H1 (cell line): ENCODE measurements around the gene ZNF609. TPM values are rescaled to one million over a fixed set of nuclear protein-coding genes. Genes with fewer than 3 reads are reported as not detected.

ENCODE experiments used
- CTCF ChIA-PET: fragments of 300-600 bp; sonication (Branson Sonifier 250); formaldehyde crosslinking; loops from one replicate; lab custom pipeline; 2021; ENCODE audit not compliant: partially characterized antibody; lab: Charles Lee
- POLR2A ChIA-PET: fragments of 300-600 bp; sonication (Branson Sonifier 250); formaldehyde crosslinking; loops from one replicate; lab custom pipeline; 2021; ENCODE audit warnings: inconsistent platforms; ENCODE audit not compliant: partially characterized antibody; lab: Charles Lee
- DNase-seq, 2 experiments: peaks; one replicate each; pipeline versions ENCODE4 v3.0.0 to v3.0.0-alpha.2; 2010 to 2022; ENCODE audit warnings: low spot score in 2 of 2, low read depth in 1 of 2, mixed read lengths in 1 of 2
- FAIRE-seq: peaks from 2 replicates; lab custom pipeline; 2011; peaks lifted over from hg19 to GRCh38; lab: Jason Lieb, UNC
- H2AFZ ChIP-seq: 2 replicates; pipeline ENCODE4 v1.8.1; 2012; ENCODE audit warnings: low read length, inconsistent platforms
- H2AK5ac ChIP-seq: 2 replicates; pipeline ENCODE4 v1.6.1; 2013; ENCODE audit warnings: low read depth, low read length
- H2BK120ac ChIP-seq: replicated peaks from 2 replicates; pipeline ENCODE3; 2013; ENCODE audit warnings: low read depth, low read length, inconsistent platforms
- H2BK12ac ChIP-seq: 2 replicates; pipeline ENCODE4 v1.6.1; 2013; ENCODE audit warnings: low read depth, low read length
- H2BK15ac ChIP-seq: 2 replicates; pipeline ENCODE4 v1.6.1; 2013; ENCODE audit warnings: low read length
- H2BK20ac ChIP-seq: 2 replicates; pipeline ENCODE4 v1.6.1; 2013; ENCODE audit warnings: low read length
- H2BK5ac ChIP-seq: 2 replicates; pipeline ENCODE4 v1.6.1; 2013; ENCODE audit warnings: low read depth, low read length
- H3K14ac ChIP-seq: 2 replicates; pipeline ENCODE4 v1.6.1; 2013; ENCODE audit warnings: inconsistent platforms; ENCODE audit not compliant: insufficient read length
- H3K18ac ChIP-seq: 2 replicates; pipeline ENCODE4 v1.6.1; 2013; ENCODE audit warnings: low read length; ENCODE audit errors: extremely low read depth
- H3K23ac ChIP-seq: 2 replicates; pipeline ENCODE4 v1.6.1; 2013; ENCODE audit warnings: inconsistent platforms; ENCODE audit not compliant: insufficient read length
- H3K23me2 ChIP-seq: 2 replicates; pipeline ENCODE4 v1.6.1; 2013; ENCODE audit warnings: low read depth, low read length
- H3K27ac ChIP-seq: 2 replicates; pipeline ENCODE4 v1.6.1; 2011; ENCODE audit warnings: low read depth, low read length, inconsistent platforms
- H3K27me3 ChIP-seq, 4 experiments: replicated peaks in 1 of 4; 1 replicate in 1 of 4; 2 replicates in 3 of 4; pipeline versions ENCODE4 v1.6.1 to v1.8.1; 2011 to 2013; ENCODE audit warnings: low read length in 3 of 4, mild to moderate bottlenecking in 3 of 4, inconsistent platforms in 2 of 4, mixed read lengths in 2 of 4, moderate library complexity in 1 of 4; ENCODE audit not compliant: control insufficient read depth in 3 of 4, insufficient read depth in 3 of 4; ENCODE audit errors: extremely low read depth in 1 of 4
- H3K36me3 ChIP-seq, 4 experiments: 2 replicates each; pipeline versions ENCODE4 v1.6.1 to v1.8.1; 2011 to 2013; ENCODE audit warnings: mild to moderate bottlenecking in 4 of 4, low read length in 3 of 4, moderate library complexity in 2 of 4, control low read depth in 1 of 4, inconsistent platforms in 1 of 4; ENCODE audit not compliant: insufficient read depth in 4 of 4, control insufficient read depth in 2 of 4
- H3K4ac ChIP-seq: replicated peaks from 2 replicates; pipeline ENCODE3; 2013; ENCODE audit warnings: low read length, low read depth, mixed read lengths, inconsistent platforms; ENCODE audit not compliant: insufficient read length
- H3K4me1 ChIP-seq, 4 experiments: replicated peaks in 1 of 4; 1 replicate in 1 of 4; 2 replicates in 3 of 4; pipeline versions ENCODE4 v1.6.1 to v1.8.1; 2011 to 2013; ENCODE audit warnings: low read length in 3 of 4, inconsistent platforms in 2 of 4, mixed read lengths in 1 of 4; ENCODE audit not compliant: insufficient read depth in 4 of 4, control insufficient read depth in 3 of 4
- H3K4me2 ChIP-seq, 2 experiments: 2 replicates each; pipeline versions ENCODE4 v1.6.1 to v1.8.1; 2011 to 2013; ENCODE audit warnings: low read depth in 2 of 2, low read length in 2 of 2, control low read depth in 1 of 2, inconsistent platforms in 1 of 2, mild to moderate bottlenecking in 1 of 2; ENCODE audit not compliant: insufficient read depth in 1 of 2
- H3K4me3 ChIP-seq, 4 experiments: fragments of 200-600, 300-600 bp in 1 of 4; sonication (generic), shearing (Covaris generic), sonication (Bioruptor Twin) in 1 of 4; 2 replicates each; pipeline versions ENCODE4 v1.5.1 to v1.8.1; 2011 to 2016; ENCODE audit warnings: low read length in 4 of 4, low read depth in 3 of 4, control low read depth in 2 of 4, inconsistent platforms in 2 of 4, mild to moderate bottlenecking in 2 of 4, mixed read lengths in 1 of 4, moderate library complexity in 1 of 4; ENCODE audit not compliant: insufficient read depth in 2 of 4; ENCODE audit errors: extremely low read depth in 1 of 4
- H3K56ac ChIP-seq: replicated peaks from 2 replicates; pipeline ENCODE3; 2013; ENCODE audit warnings: low read depth, mild to moderate bottlenecking, mixed read lengths, low read length, inconsistent platforms; ENCODE audit not compliant: insufficient read length
- H3K79me1 ChIP-seq: 2 replicates; pipeline ENCODE4 v1.6.1; 2013; ENCODE audit warnings: low read depth, low read length, control low read depth
- H3K79me2 ChIP-seq, 2 experiments: 2 replicates each; pipeline versions ENCODE4 v1.6.1 to v1.8.1; 2012 to 2013; ENCODE audit warnings: low read length in 2 of 2, mild to moderate bottlenecking in 2 of 2, inconsistent platforms in 1 of 2; ENCODE audit not compliant: insufficient read depth in 2 of 2, control insufficient read depth in 1 of 2
- H3K9ac ChIP-seq, 4 experiments: replicated peaks in 1 of 4; 1 replicate in 1 of 4; 2 replicates in 3 of 4; pipeline versions ENCODE4 v1.6.1 to v1.8.1; 2011 to 2013; ENCODE audit warnings: low read depth in 3 of 4, low read length in 3 of 4, control low read depth in 2 of 4, mild to moderate bottlenecking in 2 of 4, moderate library complexity in 2 of 4, inconsistent platforms in 1 of 4; ENCODE audit errors: extremely low read depth in 1 of 4
- H3K9me3 ChIP-seq, 2 experiments: 2 replicates each; pipeline versions ENCODE4 v1.6.1 to v1.8.1; 2012 to 2013; ENCODE audit warnings: mild to moderate bottlenecking in 2 of 2, moderate library complexity in 2 of 2, control low read depth in 1 of 2, inconsistent platforms in 1 of 2, low read depth in 1 of 2, low read length in 1 of 2, mixed read lengths in 1 of 2; ENCODE audit not compliant: insufficient read depth in 2 of 2
- H4K20me1 ChIP-seq, 2 experiments: replicated peaks in 1 of 2; 2 replicates each; pipeline versions ENCODE3 to v1.8.1; 2011 to 2013; ENCODE audit warnings: inconsistent platforms in 2 of 2, low read length in 2 of 2, mild to moderate bottlenecking in 1 of 2; ENCODE audit not compliant: insufficient read depth in 2 of 2, control insufficient read depth in 1 of 2
- H4K5ac ChIP-seq: 2 replicates; pipeline ENCODE4 v1.6.1; 2013; ENCODE audit warnings: low read length, low read depth, mixed read lengths, inconsistent platforms; ENCODE audit not compliant: insufficient read length
- H4K8ac ChIP-seq: 2 replicates; pipeline ENCODE4 v1.8.0; 2013; ENCODE audit warnings: mild to moderate bottlenecking, moderate library complexity, low read length, inconsistent platforms; ENCODE audit not compliant: insufficient read depth; ENCODE audit errors: extremely low read depth
- H4K91ac ChIP-seq: replicated peaks from 2 replicates; pipeline ENCODE3; 2013; ENCODE audit warnings: low read length, mixed read lengths, inconsistent platforms; ENCODE audit not compliant: insufficient read length
- BACH1 ChIP-seq: IDR thresholded peaks from 2 replicates; pipeline ENCODE4 v1.6.1; 2012; ENCODE audit warnings: low read length, improper control_type of control experiment
- GABPA ChIP-seq: IDR thresholded peaks from 2 replicates; pipeline ENCODE4 v1.6.1; 2011; ENCODE audit warnings: mild to moderate bottlenecking, low read length, moderate library complexity, borderline replicate concordance; ENCODE audit not compliant: insufficient read depth
- MAFK ChIP-seq: IDR thresholded peaks from 2 replicates; pipeline ENCODE4 v1.6.1; 2012; ENCODE audit warnings: low read depth, mild to moderate bottlenecking, improper control_type of control experiment, low read length
- NANOG ChIP-seq: IDR thresholded peaks from 2 replicates; pipeline ENCODE4 v1.6.1; 2011; ENCODE audit warnings: low read length, low read depth, mild to moderate bottlenecking, inconsistent platforms; ENCODE audit not compliant: insufficient read depth, poor library complexity, severe bottlenecking
- RBBP5 ChIP-seq: IDR thresholded peaks from 2 replicates; pipeline ENCODE4 v1.7.1; 2012; ENCODE audit warnings: low read depth, mild to moderate bottlenecking, inconsistent platforms, low read length, moderate library complexity, borderline replicate concordance
- SIN3A ChIP-seq, 2 experiments: IDR thresholded peaks in 1 of 2; conservative IDR thresholded peaks in 1 of 2; 2 replicates each; pipeline ENCODE4 v1.6.1; 2011 to 2012; ENCODE audit warnings: low read length in 2 of 2, improper control_type of control experiment in 1 of 2, low read depth in 1 of 2, mild to moderate bottlenecking in 1 of 2
- SUZ12 ChIP-seq: fragments of 200-600 bp; sonication (generic); IDR thresholded peaks from 2 replicates; pipeline ENCODE4 v1.6.1; 2012; ENCODE audit warnings: mild to moderate bottlenecking, inconsistent platforms, low read length, moderate library complexity, mixed read lengths
- TAF7 ChIP-seq: optimal IDR thresholded peaks from 2 replicates; pipeline ENCODE3; 2011; ENCODE audit warnings: low read depth, mild to moderate bottlenecking, inconsistent platforms, low read length, moderate library complexity, borderline replicate concordance
- WGBS, 2 experiments: shearing (Covaris generic) in 1 of 2; methylation state at CpG; one replicate each; pipeline versions ENCODE4 v1.1.6 to v1.1.7; 2013 to 2015; ENCODE audit warnings: low lambda C conversion rate in 2 of 2, mixed read lengths in 2 of 2, inconsistent platforms in 1 of 2, low coverage in 1 of 2, missing lambda C conversion rate in 1 of 2; ENCODE audit not compliant: insufficient replicate concordance in 2 of 2, insufficient coverage in 1 of 2, insufficient read length in 1 of 2; ENCODE audit errors: extremely low coverage in 1 of 2, missing lambda C conversion rate in 1 of 2; 5-methylcytosine and 5-hydroxymethylcytosine counted together
- polyA plus RNA-seq, 7 experiments: library from polyadenylated mRNA; depleted of rRNA in 3 of 7; stranded (reverse) in 5 of 7; unstranded in 2 of 7; fragments of >200 nt in 5 of 7; fragments of 200-250 nt in 2 of 7; gene quantifications; 1 replicate in 5 of 7; 2 replicates in 1 of 7; 4 replicates in 1 of 7; pipeline versions ENCODE4 v1.2.1 to v1.2.3, GENCODE V29; 2011 to 2013; ENCODE audit warnings: missing spikeins in 2 of 7, mixed read lengths in 2 of 7
- total RNA-seq: library from RNA; stranded (reverse); fragmentation: NEBNext Ultra II Directional; extraction: Animal tissue kit (Norgen Biotek cat#: 25700); gene quantifications from 2 replicates; pipeline ENCODE4 v1.2.1, GENCODE V29; 2021

Gene ZNF609
- total and polyA plus RNA-seq, 2 of the 8 experiments (the other 6 are each of a cell fraction or from before 2014, with no cell fraction given) = 15.5 to 47.8 TPM

DNA sequence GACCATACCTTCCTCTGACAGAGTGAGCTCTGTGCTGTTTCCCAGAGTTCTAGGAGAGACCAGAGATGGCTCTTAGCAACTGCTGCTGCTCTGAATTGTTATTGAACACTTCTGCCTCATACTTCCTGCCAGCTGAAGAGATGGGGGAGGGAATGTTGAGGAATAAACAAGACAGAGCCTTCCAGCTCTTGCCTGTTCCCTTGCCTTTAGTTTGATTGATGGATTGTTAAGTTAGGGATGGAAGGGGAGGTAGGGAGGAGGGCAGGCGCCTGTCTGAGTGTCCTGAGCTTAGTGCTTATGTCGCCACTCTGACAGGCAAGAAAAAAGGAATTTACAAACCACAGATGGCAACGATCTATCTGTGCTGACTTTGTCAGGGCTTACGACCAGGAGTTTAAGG lies 42.8 kb downstream of the ZNF609 start:
- H2BK120ac ChIP-seq = no peak overlapping the region
- no peak for TF ChIP-seq BACH1
- TF ChIP-seq SIN3A (conservative IDR thresholded peaks at IDR 0.05 in 1 of 2, IDR thresholded peaks at IDR 0.05 in 1 of 2; ENCODE audit: low read depth in 1 of 2, low read length in 2 of 2) = no peak
- no peak for TF ChIP-seq NANOG
- TF ChIP-seq MAFK = no peak
- no peak for TF ChIP-seq RBBP5
- no peak for TF ChIP-seq TAF7
- TF ChIP-seq SUZ12 = no peak
- TF ChIP-seq GABPA = no peak
- TF ChIP-seq, all 59 proteins: peak for 0
- ChIA-PET POLR2A (interaction anchor here (0.6 to 1.6 kb wide), 8 partner anchors 8 to 178 kb away, joined by 3 to 6 read pairs (median 3); partner anchors contain the start of gene ZNF609), CTCF (interaction anchor here (0.5 to 1.3 kb wide), 7 partner anchors 8 to 379 kb away, joined by 3 to 7 read pairs (median 3); no protein-coding TSS in a partner anchor)
- H3K9ac ChIP-seq = peak overlapping the region in 1 of 4 experiments; percentile 21; a peak in 1 of 7 replicates
- H2AFZ ChIP-seq = no peak overlapping the region
- H3K79me2 ChIP-seq = peaks cover 5 to 91% of the 10 kb centered on the region in 2 experiments
- no peak overlapping the region for H2BK12ac ChIP-seq
- H4K20me1 ChIP-seq = peaks cover 13 to 26% of the 10 kb centered on the region in 2 experiments
- H3K36me3 ChIP-seq = peaks cover 10 to 21% (median 16%) of the 10 kb centered on the region in 4 experiments
- H4K8ac ChIP-seq = no peak overlapping the region
- H3K14ac ChIP-seq = no peak overlapping the region
- DNase-seq (no peak), FAIRE-seq (no peak)
- no peak overlapping the region for H2AK5ac ChIP-seq
- no peak overlapping the region for H3K18ac ChIP-seq
- H2BK20ac ChIP-seq = no peak overlapping the region
- no peaks in the 10 kb centered on the region for H3K9me3 ChIP-seq
- no peak overlapping the region for H3K4ac ChIP-seq
- no peaks in the 10 kb centered on the region for H3K27me3 ChIP-seq
- no peak overlapping the region for H4K5ac ChIP-seq
- no peak overlapping the region for H3K56ac ChIP-seq
- H3K4me1 ChIP-seq = no peaks in the 10 kb centered on the region; a peak in 1 of 7 replicates
- no peaks in the 10 kb centered on the region for H3K23me2 ChIP-seq
- no peak overlapping the region for H3K27ac ChIP-seq
- H2BK5ac ChIP-seq = no peak overlapping the region
- peaks cover 12% of the 10 kb centered on the region for H3K79me1 ChIP-seq
- WGBS, 2 experiments = 79% methylated on average over 4 of the region's 4 CpGs; no CpG with 5 or more reads in 1 of the 2 experiments
- no peak overlapping the region for H3K4me3 ChIP-seq
- no peak overlapping the region for H4K91ac ChIP-seq
- H2BK15ac ChIP-seq = no peak overlapping the region
- H3K4me2 ChIP-seq = no peak overlapping the region
- H3K23ac ChIP-seq = no peak overlapping the region
